DOHH2 (cell line): ENCODE measurements around the gene C9orf85.

ENCODE experiments used
- CTCF ChIP-seq: fragments of 200-600 bp; sonication (generic); IDR thresholded peaks from one replicate; pipeline ENCODE4 v1.5.1; 2014; ENCODE audit warnings: antibody characterized with exemption, mild to moderate bottlenecking, low read depth, low read length; ENCODE audit not compliant: poor library complexity, severe bottlenecking
- EZH2phosphoT487 ChIP-seq: fragments of 200-600 bp; sonication (generic); IDR thresholded peaks from 2 replicates; pipeline ENCODE4 v1.6.1; 2017; ENCODE audit warnings: borderline replicate concordance, mild to moderate bottlenecking, antibody characterized with exemption, low read length, moderate library complexity, mixed read lengths

GRCh38 chr9:71910650-71911060 lies 784 bp upstream of the C9orf85 start:
- TF ChIP-seq CTCF (peak; percentile 31), EZH2phosphoT487 (no peak)
